RWPE1 (cell line): ENCODE results near the gene DKC1.
A peak's percentile ranks its signal among the peaks of the same experiment; 100 is the strongest.

Experiments
- CTCF ChIA-PET: fragments of 350-600 bp; sonication (Branson Sonifier 250); formaldehyde crosslinking; extraction: SDS; loops from one replicate; lab custom pipeline; 2021; lab: Yijun Ruan, JAX
- POLR2A ChIA-PET: fragments of 400-600 bp; formaldehyde crosslinking; extraction: SDS; loops from one replicate; lab custom pipeline; 2020; ENCODE audit warnings: antibody characterized with exemption; ENCODE audit not compliant: low non-redundant PET; lab: Yijun Ruan, JAX
- DNase-seq: peaks from one replicate; pipeline ENCODE4 v3.0.0; 2012; ENCODE audit warnings: low spot score
- H3K27ac ChIP-seq: fragments of 450-650 bp; 2 replicates; pipeline ENCODE4 v1.5.1; 2017
- CTCF ChIP-seq: fragments of 450-650 bp; conservative IDR thresholded peaks from 2 replicates; pipeline ENCODE4 v1.5.1; 2017; ENCODE audit warnings: low read depth, mild to moderate bottlenecking

DKC1 gene

GRCh38 chrX:154797006-154797405 lies 34.3 kb downstream of the DKC1 start:
- POLR2A ChIA-PET: no interaction called here
- no peak for TF ChIP-seq CTCF
- no peak for DNase-seq
- no peak overlapping the region for H3K27ac ChIP-seq
- CTCF ChIA-PET: no interaction called here

- CTCF ChIA-PET: no interaction called here
- POLR2A ChIA-PET: no interaction called here
- DNase-seq: no peak
- no peak for TF ChIP-seq CTCF
- H3K27ac ChIP-seq: peak overlapping the region; percentile 35
These were observed 37.1 kb downstream of the DKC1 start for GRCh38 chrX:154799556-154800348.

GRCh38 chrX:154800478-154801210 lies 38.0 kb downstream of the DKC1 start:
- TF ChIP-seq CTCF: no peak
- DNase-seq: no peak
- CTCF ChIA-PET: no interaction called here
- H3K27ac ChIP-seq: no peak overlapping the region
- POLR2A ChIA-PET: no interaction called here

- DNase-seq: no peak
- ChIA-PET POLR2A (no interaction called here), CTCF (no interaction called here)
- no peak for TF ChIP-seq CTCF
- no peak overlapping the region for H3K27ac ChIP-seq
These were observed 40.3 kb downstream of the DKC1 start for GRCh38 chrX:154802947-154803346.

- no peak overlapping the region; the same call in 1 of the 2 replicates for H3K27ac ChIP-seq
- no peak for TF ChIP-seq CTCF
- DNase-seq: no peak
- ChIA-PET POLR2A (no interaction called here), CTCF (no interaction called here)
These were observed 41.7 kb downstream of the DKC1 start for GRCh38 chrX:154804261-154804956.

GRCh38 chrX:154804957-154805695 lies 42.5 kb downstream of the DKC1 start, which contains the start of gene MPP1:
MPP1 (minus strand) TSS chrX:154805485; CDS start chrX:154805373, 112 bp downstream.
- ChIA-PET POLR2A (no interaction called here), CTCF (no interaction called here)
- H3K27ac ChIP-seq: peak within 1 kb of the TSS; percentile 58
- DNase-seq: peak; percentile 74
- TF ChIP-seq CTCF: no peak
